GM18508 (cell line): Measurements from ENCODE around the gene TSFM.

Experiments used
- ATAC-seq: cut with Tn5 transposase; IDR thresholded peaks from one replicate; pipeline ENCODE4 v1.9.1; 2021; ENCODE audit warnings: moderate number of reproducible peaks; ENCODE audit not compliant: insufficient read depth, unreplicated experiment

TSFM gene

DNA sequence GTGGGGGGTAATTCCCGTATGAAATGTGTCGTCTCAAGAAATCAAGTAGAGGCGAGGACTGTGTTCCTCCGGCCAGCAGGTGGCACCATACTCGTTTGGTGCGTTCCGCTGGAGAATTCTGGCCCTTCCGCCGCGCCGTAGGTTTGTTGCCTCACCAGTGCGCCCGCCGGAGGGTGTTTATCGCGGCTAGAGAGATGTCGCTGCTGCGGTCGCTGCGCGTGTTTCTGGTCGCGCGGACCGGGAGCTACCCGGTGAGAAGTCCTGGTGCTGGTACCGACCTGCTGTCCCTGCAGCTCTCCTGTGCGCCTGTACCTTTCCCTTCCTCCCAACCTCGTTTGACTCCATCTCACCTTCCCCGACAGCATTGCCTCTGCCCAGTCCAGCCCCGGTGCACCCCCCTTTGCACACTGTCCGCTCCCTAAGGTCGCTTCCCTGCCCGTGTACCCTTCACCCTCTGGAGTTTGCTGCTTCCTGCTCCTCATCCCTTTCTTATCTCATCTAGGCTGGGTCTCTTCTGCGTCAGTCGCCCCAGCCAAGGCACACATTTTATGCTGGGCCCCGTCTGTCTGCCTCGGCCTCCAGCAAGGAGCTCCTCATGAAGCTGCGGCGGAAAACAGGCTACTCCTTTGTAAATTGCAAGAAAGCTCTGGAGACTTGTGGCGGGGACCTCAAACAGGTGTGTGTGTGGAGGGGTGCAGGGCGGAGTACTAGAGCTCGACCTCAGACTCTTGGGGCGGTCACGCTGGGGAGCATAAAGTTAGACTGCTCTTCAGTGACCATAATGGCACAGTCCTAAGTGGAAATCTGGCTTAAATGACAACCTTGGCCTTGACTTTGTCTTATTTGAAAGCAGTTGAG is at the start of gene TSFM:
TSFM (plus strand) TSS at position 180 of the 858 bp plus-strand sequence; CDS start at position 195, 15 bp downstream.
- peak; percentile 58 for ATAC-seq

DNA sequence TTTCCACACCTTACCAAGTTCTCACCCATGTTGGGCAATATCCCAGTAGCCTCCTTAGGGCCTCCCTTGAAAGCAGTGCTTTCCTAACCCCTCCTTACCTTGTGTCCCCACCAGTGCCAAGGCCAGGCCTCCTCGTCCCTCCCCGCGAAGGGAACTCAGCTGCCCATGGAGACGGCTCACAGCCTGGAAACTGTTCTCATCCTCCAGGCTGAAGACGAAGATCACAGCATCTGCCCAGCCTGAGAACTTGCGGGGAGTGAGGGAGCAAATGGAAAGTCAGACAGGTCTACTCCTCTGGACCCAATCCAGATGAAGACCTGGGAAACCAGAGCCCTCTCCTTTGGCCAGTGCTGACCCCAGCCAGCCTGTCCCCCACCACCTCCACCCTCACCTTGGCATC is 48.7 kb upstream of the TSFM start:
- no peak for ATAC-seq

DNA sequence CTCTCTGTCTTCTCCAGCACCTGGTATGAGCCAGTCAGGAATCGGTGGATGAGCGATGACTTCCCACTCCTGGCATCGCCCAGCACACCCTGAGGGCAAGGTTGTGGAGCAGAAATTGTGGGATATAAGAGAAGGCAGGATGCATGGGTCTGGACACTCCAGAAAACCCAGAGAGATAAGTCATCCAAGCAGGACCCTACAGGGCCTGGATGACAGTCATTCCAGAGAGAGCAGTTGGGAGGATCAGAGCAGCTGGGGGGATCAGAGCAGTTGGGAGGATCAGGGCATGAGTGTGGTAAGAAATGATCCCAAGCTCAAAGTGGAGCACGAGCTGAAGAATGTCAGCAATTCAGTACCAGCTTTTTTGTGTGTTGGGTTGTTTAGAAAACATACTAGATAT is 48.0 kb upstream of the TSFM start:
- no peak for ATAC-seq

DNA sequence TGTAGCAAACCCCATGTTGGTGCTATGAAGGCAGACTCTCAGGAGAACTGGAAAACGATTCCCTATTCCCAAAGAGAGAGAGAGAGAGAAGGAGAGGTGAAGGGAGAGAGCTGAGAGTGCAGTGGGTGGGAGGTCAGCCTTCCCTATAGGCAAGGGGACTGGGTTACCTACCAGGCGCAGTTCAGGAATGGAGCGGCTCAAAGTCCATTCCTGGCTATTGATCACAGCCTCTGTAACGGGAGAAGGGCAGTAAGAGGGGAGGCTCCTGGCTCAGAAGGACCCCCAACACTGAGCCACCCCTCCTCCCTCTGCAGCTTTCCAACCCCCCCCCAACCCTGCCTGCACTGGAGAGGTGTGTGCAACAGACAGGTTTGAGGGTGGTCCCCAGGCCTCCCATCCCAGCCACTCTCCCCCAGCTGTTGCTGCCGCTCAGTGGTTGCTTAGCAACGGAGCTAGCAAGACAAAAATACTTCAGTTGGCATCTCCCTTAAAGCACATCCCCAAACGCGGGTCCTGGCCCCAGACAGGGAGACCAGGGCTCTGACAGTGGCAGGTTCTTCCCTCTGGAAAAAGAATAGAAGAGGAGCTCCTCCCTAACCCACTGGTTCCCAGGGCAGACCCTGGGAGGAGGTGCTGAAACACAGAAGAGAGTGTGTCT is 47.3 kb upstream of the TSFM start:
- ATAC-seq, result no peak

DNA sequence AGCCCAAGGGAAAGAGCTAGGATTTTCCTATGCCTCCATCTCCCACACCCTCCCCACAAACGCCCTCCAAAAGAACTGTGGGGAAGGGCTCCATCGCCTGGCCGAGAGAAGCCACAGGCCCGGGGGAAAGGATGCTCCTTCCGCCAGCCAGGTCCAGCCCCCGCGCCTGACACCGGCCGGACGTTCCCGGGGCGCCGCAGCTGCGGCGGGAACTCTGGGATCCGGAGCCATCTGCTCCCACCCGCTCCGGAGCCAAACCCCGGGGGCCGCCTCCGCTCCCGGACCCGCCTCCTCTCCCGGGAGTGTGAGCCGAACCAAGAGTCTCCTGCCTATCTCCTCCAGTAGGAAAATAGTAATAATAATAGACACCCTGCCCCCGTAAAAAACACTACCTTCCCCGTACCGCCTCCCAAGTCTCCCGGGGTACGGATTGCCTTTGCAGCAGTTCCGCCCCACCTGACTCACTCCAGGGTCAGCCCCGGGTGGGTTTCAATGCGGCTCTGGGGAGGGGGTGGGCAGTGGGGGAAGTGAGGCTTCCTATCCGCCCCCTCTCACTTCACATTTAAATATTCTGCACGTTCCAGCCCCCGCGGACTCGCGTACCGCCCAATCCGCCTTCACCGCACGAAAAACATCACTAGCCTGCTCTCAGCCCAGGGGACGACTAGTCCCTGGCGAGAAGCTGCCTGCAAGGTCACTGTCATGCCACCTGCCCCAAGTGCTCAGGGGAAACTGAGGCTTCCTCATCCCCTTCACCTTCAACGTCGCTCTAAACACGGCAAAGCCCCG is 46.4 kb upstream of the TSFM start:
- no peak for ATAC-seq

DNA sequence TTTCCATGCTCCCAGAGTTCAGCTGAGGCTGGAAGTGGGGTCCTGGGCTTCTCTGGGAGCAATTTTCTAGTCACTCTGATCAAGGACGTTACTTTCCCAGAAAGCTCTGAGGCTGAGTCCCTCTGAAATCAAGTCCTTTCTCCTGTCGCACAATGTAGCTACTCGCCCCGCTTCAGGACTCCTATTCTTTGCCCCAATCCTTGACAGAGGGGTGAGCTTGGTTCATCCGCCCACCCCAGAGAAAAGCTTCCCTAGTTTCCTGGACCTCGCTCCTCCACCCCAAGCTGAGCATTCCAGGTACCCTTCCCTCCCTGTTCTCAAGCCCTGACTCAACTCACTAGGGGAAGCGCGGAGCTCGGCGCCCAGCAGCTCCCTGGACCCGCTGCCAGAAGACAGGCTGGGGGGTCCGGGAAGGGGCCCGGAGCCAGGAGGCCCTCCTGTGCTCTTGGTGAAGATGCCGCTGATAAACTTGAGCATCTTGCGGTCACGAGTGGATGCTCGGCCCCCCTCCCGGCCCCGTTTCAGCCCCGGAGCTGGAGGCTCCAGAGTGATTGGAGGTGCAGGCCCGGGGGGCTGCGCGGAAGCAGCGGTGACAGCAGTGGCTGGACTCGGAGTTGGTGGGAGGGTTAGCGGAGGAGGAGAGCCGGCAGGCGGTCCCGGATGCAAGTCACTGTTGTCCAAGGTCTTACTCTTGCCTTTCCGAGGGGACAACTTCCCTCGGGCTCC is 45.7 kb upstream of the TSFM start:
- ATAC-seq, result no peak

DNA sequence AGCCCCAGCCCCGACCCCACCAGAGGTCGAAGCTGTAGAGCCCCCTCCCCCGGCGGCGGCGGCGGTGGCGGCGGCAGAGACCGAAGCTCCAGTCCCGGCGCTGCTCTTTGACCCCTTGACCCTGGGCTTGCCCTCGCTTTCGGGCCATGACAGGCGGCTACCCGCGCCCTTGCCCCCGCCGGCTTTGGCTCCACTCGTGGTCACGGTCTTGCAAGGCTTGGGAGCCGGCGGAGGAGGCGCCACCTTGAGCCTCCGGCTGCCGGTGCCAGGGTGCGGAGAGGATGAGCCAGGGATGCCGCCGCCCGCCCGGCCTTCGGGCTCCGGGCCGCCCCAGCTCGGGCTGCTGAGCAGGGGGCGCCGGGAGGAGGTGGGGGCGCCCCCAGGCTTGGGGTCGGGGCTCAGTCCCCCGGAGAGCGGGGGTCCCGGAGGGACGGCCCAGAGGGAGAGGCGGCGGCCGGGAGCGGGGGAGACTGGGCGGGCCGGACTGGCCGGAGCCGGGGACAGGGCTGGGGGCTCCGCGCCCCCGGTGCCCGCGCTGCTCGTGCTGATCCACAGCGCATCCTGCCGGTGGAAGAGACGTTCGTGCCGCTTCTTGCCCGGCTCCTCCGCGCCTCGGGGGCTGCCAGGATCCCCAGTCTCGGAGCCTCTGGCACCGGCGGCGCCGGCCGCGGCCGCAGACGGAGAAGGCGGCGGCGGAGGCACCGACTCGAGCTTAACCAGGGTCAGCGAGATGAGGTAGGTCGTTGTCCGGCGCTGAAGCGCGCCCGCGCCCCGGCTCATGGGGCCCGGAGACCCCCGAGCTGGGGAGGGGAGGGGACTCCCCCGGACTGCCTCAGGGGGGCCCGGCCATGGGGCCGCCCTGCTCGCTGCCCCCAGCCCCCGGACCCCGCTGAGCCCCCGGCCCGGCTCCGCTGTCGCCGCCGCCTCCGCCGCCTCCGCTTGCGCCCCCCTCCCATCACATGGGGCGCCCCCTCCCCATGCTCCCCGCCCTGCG is 44.8 kb upstream of the TSFM start:
- no peak for ATAC-seq

DNA sequence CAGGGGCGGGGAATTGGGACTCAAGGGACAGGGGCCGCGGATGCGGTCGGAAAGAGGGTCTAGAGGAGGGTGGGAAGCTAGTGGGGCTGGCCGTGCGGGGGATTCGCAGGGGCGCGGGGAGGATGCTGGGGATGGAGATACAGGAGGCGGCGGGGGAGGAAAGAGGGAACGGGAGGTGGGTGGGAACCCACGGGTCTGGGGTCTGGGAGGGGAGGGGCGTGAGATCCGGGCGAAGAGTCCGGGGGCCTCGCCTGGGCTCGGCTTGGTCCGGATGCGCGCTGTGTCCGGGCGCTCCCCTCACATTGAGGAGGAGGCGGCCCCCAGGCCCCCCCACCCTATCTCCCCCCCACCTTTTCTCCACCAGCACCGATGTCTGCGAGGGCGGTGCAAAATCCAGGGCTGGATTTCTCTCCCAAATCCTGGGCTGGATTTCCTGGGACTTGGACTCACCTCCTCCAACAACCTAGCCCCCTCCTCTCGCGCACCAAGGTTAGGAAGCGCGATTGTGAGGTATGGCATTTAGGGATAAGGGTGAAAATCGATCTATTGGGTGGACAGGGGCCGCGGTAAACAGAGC is 43.8 kb upstream of the TSFM start, which contains the start of gene AGAP2:
AGAP2 (minus strand) TSS at position 82 of the 577 bp plus-strand sequence. CDS start 496 bp downstream, outside the sequence.
- ATAC-seq, result no peak

DNA sequence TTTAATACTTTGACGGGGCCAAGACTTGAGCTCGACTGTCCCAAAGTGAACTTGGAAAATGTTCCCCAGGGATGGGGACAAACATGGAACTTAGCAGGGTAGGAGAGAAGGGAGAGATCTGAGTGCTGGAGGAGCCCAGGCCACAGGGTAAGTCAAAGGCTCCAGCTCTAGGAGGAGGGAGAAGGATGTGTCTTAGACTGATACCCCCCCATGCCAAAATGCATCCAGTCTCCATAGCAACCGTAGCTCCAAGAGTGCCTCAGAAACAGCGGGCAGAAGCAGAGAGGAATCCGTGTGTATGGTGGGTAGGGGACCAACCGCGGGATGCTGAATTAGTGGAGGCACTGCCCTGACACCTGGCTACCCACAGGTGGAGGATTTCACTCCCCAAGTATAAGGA is 43.2 kb upstream of the TSFM start:
- ATAC-seq, result no peak

DNA sequence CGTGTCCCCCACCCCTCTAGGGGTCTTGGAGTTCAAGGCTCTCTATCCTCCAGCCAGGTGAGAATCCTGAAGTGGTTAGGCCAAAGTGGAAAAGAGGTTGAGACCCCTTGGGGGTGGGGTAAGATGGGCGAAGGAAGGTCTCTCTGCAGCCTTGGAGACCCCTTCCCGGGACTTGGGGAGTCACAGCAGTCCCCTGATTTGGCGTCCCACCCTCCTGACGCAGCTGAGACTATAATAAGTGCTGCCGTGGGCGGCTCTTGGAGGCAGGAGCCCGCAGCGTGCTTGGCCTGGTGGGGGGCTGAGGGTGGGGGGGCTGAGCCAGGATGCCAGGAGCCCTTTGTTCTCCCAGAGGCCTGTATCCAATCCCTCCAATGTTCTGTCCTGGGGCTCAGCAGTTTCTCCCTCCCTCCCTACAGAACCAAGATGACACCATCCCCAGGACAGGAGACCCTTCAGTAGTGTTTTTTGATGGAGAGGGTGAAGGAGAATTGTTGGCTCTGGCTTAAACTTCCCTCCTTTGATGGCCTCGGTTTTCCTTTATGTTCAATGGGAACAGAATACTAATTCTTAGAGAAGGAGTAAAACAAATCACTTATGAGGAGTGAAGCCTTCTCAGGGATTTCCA is 42.6 kb upstream of the TSFM start:
- ATAC-seq, result no peak

DNA sequence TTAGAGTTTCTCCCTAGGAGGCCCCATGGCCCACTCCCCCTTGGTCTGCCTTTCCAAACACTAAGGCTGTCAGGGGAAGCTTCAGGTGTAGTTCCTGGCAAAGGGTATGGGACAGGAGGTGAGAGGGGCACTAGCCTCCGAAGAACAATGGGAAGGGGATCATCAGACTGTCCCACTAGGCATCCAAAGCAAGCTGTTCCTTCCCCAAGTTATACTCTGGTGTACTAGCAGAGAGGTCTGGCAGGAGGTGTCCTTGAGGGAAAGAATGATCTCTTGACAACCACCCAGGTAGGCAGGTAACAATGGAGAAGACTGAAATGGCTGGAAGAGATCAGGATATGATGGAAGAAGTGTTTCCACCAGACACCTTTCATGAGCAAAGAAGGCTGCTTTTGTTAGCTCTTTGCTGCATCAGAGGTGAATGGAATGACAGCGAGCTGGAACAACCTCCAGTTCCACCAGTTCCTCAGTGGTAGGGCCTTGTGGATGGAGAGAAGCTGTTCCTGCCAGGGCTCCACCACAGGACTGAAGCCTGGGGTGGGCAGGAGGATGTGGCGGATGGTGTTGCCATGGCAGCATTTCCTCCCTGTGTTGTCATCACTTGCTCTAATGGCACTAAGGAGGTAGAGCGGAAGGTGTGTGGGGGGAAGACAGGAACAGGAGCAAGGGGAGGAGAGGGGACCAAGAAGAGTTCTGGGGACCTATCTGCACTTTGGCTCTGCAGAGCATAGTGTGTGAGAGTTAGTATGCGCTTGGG is 41.8 kb upstream of the TSFM start:
- ATAC-seq, result no peak

DNA sequence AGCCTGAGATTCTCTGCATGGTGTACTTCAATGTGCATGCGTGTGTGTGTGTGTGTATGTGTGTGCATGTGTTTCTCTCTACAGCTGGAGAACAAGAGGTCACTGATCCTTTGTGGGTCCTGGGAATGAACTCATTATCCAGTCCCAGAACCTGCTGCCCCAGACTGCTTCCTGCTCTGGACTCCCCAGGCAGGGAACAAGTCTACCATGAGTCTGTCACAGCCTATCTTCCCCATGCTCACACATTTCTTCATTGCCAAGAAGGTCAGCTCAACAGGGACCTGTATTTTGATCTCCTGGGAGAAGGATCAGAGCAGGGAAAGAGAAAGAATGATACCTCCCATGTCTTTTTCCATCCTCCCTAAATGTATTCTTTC is 41.2 kb upstream of the TSFM start:
- ATAC-seq, result no peak

DNA sequence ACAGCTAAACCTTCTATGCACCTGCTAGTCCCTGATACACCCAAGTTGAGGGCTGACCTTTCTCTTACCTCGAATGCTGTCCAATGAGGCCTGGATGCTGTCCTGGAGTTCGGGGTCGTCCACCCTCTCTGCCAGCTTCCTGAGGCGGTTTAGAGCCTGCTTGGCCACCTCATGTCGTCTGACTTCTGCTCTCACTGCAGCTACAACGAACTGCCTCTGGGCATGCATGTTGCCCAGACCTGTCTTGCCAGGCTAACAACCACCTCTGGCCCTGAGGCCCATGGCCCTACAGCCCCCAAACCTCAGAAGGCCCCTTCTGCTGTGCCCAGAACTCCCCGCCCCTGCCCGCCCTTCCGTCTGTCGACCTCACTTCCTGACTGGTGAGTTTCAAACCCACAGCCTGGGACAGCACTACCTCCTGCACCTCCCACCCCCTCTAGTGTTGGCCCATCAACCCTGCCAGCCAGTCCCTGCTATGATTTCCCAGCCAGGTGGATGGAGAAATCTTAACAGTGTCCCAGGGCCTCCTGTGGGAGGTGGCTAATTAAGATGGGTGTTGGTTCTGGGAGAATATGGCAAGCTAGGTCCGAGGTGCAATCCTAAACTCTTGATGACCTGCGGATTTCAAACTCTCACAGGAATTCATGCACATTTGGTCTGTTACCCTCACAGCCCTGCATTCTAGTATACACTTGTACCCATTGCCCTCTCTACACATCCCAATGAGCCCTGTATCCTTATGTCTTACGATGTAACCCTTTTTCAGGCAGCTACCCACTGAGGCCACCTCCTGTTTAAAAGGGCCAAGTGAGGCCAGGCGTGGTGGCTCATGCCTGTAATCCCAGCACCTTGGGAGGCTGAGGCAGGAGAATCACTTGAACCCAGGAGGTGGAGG is 40.5 kb upstream of the TSFM start:
- ATAC-seq, result peak; percentile 31

DNA sequence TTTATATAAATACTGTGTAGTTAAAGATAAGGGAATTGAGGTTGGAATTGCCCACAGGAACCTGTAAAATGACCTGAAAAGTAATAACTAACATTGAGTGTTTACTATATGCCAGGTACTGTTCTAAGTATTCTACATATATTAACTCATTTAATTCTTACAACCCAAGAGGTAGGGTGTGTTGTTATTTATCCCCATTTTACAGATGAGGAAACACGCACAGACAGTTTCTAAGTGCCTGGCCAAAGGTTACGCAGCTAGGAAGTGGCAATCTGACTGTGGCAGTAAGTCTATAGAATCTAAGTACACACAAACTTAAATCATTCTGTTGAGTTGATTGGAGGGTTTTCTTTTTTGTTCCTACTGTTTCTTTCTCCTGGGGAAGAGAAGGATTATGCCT is 38.8 kb upstream of the TSFM start:
- no peak for ATAC-seq

DNA sequence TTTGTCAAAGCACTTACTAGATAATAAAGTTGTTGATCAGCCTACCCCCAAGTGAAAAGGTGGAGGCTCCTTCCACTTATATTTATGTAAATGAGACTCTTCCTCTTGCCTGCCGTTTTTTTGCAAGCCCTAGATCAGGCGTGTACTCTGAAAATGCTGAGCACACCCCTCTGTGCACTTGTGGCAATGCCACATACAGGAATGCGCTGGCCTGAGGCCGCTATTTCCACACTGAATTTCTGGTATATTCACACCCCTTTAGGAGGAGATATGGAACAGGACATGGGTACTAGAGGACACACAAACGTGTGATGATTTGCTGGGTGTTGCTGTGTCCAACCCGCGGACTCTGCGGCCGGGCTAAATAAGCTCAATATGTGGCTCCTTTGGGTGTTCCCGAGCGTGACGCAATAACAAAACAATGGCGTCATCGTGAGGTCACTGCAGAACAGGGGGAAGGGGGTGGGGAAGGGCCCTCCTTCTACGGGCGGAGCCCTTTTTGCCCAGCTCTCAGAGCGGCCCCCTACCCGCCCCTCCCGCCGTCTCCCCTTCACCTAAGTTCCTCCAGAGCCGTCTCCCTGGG is 38.3 kb upstream of the TSFM start:
- peak; percentile 8 for ATAC-seq

DNA sequence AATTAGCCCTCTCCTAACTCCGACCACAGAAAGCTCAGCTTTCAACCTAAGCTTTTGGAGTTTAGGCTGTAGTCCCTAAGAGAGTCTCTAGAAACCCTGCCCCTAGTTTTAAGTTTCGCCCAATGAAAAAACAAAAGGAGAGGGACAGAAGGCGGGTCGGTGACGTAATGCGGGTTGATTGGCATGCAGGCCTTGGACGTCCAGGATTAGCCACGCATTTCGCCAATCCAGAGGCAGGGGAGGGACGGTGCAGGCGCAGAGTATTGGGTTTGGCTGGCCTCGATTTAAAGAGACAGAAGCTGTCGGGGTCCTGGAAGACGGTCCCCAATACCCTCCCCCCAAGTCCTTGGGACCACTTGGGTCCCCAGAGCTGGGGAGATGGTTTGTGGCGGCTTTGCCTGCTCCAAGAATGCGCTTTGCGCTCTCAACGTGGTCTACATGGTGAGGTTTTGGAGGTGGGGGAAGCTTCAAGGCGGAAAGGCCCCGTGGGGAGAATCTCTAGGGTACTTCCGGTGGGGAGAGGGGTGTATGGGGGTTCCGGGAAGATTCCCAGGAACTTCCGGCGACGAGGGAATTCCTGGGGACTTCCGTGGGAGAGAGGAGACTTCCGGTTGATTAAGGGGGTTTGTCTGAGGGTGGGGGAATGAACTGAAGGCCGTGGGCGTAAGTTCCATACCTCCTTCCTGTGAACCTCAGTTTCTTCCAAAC is 37.7 kb upstream of the TSFM start, which contains the start of gene TSPAN31:
TSPAN31 (plus strand) TSS at position 263 of the 708 bp plus-strand sequence; CDS start at position 379, 116 bp downstream.
- peak; percentile 56 for ATAC-seq
